ENCODE measurements around the gene GNA14. TPM values are rescaled to one million over a fixed set of nuclear protein-coding genes. Genes with fewer than 3 reads are reported as not detected.
"Not testable (repeated sequence)": the region's sequence is repeated elsewhere in the genome, so short reads cannot be mapped to it uniquely, and the experiment has no call there.

Gene GNA14
- total RNA-seq, 1 experiment from 2014 or later = 3.4 TPM

DNA sequence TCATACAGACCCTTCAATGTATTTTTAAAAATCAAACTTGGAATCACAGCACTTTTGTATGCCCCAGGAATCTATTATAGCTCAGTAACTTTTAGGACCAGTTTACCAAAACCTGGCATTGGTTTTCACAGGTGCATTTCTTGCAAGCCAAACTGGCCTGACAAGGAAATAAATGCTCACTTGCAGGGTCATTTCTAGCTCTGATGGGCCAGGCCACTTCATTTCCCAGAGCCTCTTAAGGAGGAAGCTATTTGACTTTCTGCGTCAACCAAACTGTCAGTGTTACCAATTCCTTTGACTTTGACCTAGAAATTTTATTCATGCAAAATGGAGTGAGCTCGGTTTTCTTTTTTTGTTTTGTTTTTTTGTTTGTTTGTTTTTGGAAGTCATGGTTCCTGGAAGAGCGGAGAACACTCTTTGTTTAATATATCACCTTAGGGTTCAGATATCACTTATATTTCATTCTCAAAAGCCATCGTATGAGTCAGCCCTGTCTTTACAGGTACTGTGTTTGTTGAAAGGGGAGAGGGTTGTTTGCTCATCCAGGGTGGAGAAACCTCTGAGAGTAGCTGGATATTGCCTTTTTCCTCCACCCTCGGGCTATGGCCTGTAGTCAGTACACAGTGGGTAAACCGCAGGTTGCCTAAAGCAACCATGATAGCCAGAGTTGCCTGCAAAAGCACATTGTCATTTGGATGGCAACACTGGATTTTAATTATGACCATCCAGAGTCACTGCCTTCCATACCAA is 58.9 kb downstream of the GNA14 start:
- peak; percentile 96 for DNase-seq (ENCODE audit: low spot score)

GRCh38 chr9:77588271-77588937 is 59.7 kb downstream of the GNA14 start:
- peak; percentile 72 for DNase-seq (ENCODE audit: low spot score)

GRCh38 chr9:77587851-77588250 is 60.3 kb downstream of the GNA14 start:
- DNase-seq (ENCODE audit: low spot score) = no peak

GRCh38 chr9:77587042-77587441 is 61.1 kb downstream of the GNA14 start:
- no peak for DNase-seq (ENCODE audit: low spot score)

- DNase-seq (ENCODE audit: low spot score) = no peak
These were observed 61.5 kb downstream of the GNA14 start for GRCh38 chr9:77586591-77586990.

GRCh38 chr9:77585335-77585786 is 62.8 kb downstream of the GNA14 start:
- peak; percentile 34 for DNase-seq (ENCODE audit: low spot score)

DNA sequence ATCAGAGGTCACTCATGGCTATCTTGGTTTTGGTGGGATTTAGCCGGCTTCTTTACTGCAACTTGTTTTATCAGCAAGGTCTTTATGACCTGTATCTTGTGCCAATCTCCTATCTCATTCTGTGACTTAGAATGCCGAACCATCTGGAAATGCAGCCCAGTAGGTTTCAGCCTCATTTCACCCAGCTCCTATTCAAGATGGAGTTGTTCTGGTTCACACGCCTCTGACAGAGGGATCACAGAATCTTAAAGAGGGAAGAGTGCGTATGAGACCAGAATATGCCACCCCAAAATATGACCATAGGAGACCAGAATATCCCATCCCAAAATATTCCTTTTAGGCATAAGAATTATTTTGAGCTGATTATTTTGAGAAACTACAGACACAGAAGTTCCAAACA is 63.2 kb downstream of the GNA14 start:
- not testable (repeated sequence) for DNase-seq (ENCODE audit: low spot score)

DNA sequence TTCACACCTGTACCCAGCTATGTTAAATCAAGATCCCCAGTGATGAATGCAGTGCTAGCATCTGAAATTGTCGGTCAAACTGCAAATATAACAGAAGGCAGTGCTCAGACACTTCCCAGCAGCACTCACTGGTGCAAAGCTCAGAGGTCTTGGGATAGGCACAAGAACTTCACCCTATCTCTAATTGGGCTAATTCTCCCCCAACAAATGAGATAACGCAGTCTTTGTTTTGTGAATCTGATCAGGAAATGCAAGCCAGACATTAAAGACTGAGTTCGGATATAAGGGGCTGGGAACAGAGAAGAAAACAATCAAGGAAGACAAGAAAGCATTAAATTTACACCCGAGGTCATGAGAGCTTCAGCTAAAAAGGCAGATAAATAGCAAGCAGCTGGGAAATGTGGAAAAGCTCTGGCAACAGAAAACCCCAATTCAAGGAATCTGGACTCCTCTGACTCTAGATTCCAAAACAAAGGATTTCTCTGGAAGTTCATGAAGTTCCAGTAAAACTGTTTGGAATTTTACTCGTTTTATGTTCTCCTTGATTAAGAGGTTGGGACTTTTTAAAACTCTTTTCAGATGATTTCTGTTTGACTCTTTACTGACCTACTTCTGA is 65.1 kb downstream of the GNA14 start:
- no peak for DNase-seq (ENCODE audit: low spot score)

DNA sequence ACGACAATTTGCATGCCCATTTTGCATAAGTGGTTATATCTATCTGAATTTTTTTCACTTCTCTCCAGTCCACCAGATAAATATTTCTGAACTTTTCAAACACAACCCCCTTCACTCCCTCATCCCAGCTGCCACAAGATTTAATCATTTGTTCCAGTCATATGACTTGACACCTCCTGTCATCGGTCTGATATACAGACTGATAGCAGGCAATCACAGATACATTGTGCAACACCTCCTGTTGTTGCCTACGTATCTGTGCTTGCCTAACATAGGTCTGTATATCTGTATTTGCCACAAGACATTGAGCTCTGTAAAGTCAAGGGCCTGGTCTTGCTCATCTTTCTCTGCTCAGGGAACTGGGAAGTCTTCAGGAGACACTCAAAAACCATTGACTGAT is 65.6 kb downstream of the GNA14 start:
- no peak for DNase-seq (ENCODE audit: low spot score)

- DNase-seq (ENCODE audit: low spot score) = peak; percentile 45
These were observed 72.3 kb downstream of the GNA14 start for GRCh38 chr9:77575785-77576184.

DNA sequence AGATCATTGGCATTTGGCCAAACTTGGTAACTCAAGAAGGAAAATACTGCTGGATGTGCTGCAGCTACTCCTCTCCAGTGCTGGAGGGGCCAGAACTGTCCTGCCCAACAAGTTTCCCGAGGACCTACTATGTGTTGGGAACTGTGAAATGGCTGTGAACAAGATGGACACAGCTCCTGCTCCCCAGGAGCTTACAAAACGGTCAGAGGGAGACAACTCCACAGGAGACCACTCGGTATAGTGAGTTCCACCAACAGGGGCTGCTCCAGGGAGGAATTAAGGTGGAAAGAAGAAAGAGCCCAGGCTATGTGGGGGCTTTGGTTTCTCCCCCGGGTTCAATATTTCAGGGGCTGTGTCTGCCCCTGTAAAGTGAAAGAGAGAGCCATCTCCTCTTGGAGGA is 78.8 kb downstream of the GNA14 start:
- no peak for DNase-seq (ENCODE audit: low spot score)

DNA sequence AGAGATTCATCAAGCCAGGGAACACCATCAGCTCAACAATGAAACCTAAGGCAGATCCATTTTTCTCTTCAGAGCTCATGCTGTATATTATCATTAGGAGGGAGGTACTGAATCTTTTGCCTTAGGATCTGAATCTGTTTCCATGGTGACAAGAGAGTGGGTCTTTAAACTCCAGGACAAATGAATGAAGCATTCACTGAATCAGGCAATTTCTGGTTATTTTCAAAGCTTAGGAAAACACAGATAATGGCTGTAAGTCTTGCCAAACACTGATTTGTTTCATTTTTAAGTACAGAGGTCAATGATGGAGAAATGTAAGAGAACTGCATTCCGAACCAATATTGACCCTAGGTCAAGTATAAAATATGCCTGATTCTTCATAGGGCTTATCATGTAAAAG is 84.9 kb downstream of the GNA14 start:
- DNase-seq (ENCODE audit: low spot score) = no peak

DNA sequence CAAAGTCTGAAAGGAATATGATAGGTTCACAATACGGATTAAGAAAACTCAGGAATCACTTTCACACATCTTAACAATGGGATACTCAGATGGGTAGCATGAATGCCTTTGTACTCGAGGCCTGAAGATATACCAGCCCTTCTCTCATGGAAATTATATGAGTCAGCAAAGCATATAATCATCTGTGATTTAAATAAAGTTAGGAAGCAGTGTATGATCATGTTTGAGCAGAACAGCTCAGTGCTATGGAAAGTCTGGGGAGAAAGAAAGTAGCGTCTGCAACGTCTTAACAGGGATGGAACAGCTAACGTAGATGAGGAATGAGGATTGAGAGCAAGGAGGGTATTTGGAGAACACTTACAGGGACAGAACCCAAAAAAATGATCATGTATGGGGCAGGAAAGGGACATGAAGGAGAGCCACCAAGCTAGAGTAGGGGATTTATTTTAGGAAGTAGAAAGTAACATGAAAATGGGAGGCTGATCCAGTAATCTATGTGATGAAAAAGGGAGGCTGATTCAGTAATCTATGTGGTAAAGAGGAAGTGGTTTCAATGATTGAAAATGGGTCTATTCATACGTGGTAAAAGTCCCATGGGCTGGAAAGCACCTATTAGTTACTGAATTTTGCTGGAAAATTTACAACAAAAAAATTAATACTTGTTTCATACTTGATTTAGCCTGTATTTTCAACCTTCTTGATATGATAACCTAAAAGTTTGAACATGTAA is 85.9 kb downstream of the GNA14 start:
- DNase-seq (ENCODE audit: low spot score) = no peak

DNA sequence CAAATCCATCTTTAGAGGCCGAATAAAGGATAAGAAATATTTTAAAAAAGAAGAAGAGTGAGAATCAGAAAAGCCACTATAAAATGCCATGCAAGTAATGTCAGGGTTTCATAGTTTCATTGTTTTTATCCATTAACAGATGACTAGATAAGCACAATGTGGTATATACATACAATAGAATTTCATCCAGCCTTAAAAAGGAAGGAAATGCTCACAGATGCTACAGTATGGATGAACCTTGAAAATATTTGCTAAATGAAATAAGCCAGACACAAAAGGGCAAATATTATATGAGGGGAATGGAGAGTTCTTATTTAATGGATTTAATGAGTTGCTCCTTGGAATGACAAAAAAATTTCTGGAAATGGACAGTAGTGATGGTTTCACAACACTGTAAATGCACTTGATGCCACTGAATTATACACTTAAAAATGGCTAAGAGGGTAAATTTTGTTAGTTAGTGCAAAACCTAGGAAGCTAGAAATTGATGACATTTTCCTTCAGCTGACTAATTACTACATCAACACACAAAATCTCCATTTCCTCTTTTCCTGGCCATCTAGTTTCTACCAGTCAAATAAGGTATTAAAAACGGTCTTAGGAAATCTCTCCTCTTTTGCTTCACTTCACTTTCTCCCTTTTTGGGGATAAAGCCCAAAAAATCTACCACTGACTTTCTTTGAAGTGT is 86.6 kb downstream of the GNA14 start:
- DNase-seq (ENCODE audit: low spot score) = no peak

GRCh38 chr9:77556396-77556795 is 91.7 kb downstream of the GNA14 start:
- no peak for DNase-seq (ENCODE audit: low spot score)

DNA sequence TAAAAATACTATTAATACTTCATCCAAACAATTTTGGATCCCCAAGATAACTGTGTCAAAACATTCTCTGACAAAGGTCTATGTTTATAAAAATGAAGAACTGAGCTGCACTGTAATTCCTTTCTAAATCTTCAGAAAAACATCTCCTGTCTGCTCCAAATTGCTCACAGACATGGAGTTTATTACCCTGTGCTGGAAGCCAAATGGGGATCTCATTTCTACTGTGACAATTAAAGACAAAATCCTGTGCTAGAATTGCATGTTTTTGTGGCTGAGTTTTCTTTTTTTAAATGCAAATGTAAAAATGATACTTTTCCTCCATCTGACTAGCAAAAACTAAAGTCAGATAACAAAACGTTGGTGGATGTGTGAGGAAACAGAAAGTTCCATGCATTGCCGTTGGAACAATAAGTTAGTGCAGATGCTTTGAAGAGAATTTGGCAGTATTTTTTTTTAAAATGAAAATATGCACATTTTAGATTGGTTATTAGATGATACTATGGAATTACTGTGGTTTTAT is 93.5 kb downstream of the GNA14 start:
- DNase-seq (ENCODE audit: low spot score) = no peak

- no peak for DNase-seq (ENCODE audit: low spot score)
These were observed 100.9 kb downstream of the GNA14 start for GRCh38 chr9:77547106-77547730.

DNA sequence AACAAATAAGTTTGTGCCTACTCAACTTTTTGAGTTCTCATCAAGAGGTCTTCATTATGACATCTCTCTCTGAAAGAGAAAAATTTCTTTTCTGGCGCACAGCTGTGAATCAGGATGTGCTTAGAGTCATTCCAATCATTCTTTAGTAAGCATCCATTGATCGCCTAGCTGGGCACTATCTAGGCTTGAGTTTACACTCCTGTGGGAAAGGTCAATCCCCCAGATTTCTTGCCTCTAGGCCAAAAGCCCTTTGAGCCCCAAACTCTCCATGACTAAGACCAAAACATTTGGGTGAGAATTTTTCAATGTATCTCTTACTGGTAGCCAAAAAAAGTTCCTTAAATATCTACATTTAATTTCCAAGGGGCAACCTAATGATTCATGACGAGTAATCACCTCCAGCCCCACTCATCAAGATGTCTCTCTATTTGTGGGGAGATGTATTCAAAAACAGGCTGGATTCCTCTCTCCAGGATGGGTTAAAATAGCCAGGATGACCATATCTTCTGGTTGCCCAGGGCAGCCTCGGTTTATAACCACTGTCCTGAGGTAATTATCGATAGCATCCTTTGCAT is 101.7 kb downstream of the GNA14 start:
- no peak for DNase-seq (ENCODE audit: low spot score)

DNA sequence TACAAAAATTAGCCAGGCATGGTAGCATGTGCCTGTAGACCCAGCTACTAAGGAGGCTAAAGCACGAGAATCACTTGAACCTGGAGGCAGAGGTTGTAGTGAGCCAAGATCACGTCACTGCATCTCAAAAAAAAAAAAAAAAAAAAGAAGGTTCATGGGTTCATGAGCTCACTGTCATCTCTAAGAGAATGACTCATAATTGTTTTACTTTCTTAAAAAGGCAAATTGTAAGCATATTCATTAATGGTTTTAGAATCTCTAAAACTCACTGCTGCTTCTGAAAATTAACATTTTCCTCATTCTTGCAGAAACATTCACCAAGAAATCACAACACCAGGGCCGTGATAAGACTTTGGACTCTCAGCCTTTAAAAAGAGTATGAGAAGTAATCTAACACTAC is 103.6 kb downstream of the GNA14 start:
- DNase-seq (ENCODE audit: low spot score) = no peak

- no peak for DNase-seq (ENCODE audit: low spot score)
These were observed 104.8 kb downstream of the GNA14 start for GRCh38 chr9:77543131-77543822.
